GM12875 (cell line): ENCODE measurements around the gene NR4A1.

ENCODE experiments used
- H3K4me3 ChIP-seq: one replicate; pipeline ENCODE4 v1.5.1; 2011; ENCODE audit warnings: low read depth, low read length, control low read depth
- CTCF ChIP-seq: IDR thresholded peaks from 2 replicates; pipeline ENCODE4 v1.5.1; 2011; ENCODE audit warnings: low read depth, mild to moderate bottlenecking, control low read depth, inconsistent platforms, low read length, moderate library complexity, borderline replicate concordance; ENCODE audit not compliant: insufficient read depth

Gene NR4A1

DNA sequence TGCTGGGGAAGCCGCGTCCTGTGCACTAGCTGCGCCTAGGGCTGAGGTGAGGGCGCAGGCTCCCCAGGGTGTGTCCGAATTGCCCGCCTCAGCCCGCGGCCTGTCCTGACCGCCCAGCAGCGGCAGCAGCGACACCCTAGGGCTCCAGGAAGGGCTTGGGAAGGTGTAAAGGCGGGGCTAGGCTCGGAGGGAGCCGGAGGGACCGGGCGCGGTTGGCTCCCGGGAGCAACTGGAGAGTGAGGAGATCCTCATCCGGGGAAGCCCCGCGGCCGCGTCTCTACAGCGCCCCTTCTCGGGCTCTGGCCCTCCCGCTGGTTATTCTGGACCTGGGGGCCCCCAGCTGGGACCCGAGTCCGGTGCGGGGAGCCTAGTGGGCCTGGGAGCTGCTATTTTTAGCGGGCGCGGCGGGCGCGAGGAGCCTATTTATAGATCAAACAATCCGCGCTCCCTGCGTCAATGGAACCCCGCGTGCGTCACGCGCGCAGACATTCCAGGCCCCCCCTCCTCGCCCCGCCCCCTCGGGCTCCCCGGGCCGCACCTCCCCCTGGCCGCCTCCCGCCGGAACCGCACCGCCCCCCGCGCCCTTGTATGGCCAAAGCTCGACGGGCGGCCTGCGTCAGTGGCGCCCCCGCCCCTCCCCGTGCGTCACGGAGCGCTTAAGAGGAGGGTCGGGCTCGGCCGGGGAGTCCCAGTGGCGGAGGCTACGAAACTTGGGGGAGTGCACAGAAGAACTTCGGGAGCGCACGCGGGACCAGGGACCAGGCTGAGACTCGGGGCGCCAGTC lies at the start of gene NR4A1:
NR4A1 (plus strand) TSS at position 685 of the 784 bp plus-strand sequence. CDS start 2,887 bp downstream, outside the sequence.
- peak within 1 kb of the TSS; percentile 79 for H3K4me3 ChIP-seq
- TF ChIP-seq CTCF, result 0 out of 2 replicates have a peak, but pooled peaks have one; percentile 16

- TF ChIP-seq CTCF, result no peak
- H3K4me3 ChIP-seq, result no peak overlapping the region
These were observed 48.2 kb upstream of the NR4A1 start for GRCh38 chr12:52003016-52003550.

- no peak overlapping the region for H3K4me3 ChIP-seq
- no peak for TF ChIP-seq CTCF
These were observed 47.7 kb upstream of the NR4A1 start for GRCh38 chr12:52003591-52003990.

DNA sequence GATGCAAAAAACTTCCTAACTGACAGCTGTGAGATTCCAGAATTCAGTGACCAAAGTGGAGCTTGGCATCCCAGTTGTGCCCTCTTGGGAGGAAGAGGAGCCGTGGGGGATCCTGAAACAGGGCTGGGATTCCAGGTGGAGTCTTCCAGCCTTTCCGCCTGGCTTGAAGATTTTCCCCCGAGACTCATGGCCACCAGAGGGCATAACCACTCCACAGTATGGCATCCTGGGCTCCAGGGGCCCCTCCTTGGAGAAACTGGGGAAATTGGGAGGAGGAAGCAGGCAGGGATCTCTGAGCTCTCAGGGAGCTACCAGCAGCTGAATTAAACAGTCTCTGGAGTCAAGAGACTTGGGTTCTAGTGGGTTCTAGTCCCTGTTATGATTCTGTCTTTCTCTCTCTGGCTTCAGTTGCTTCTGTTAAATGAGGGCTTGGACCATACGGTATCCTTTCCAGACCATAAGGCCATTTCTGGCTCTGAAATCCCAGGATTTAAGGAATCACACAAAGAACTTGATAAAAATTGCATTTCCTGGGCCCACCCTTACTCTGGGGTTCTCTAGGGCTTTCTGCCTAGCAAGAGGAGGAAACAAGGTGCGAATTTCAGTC lies 47.1 kb upstream of the NR4A1 start:
- H3K4me3 ChIP-seq, result no peak overlapping the region
- TF ChIP-seq CTCF, result peak; percentile 33; the same call in 1 of the 2 replicates

DNA sequence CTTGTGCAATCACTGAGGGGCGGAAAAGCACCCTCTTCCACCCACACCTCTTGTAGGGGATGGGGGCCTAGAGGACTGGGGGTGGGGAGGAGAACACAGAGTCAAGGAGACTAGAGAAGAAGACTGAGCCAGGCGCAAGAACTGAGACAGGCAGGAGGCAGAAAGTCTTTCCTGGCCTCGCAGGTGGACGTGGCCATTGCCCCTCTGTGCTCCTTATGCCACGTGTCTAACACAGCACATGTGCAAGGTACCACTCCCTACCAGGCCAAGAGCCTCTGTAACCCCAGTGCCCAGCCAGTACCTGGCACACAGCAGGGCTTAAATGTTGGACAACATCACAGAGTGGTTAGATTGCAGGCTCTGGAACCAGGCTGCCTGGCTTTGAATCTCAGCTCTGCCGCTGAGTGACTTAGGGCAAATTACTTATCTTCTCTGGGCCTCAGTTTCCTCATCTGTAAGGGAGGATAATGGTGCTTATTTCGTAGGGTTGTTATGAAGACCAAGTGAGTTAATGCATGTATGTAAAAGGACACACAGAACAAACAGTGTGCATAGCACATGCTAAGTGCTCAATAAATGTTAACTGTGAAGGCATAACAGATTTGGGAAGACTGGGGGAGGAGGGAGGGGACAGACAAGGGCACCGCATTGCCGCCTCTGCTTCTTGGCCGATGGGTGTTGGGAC lies 45.9 kb upstream of the NR4A1 start:
- TF ChIP-seq CTCF, result no peak
- no peak overlapping the region for H3K4me3 ChIP-seq

GRCh38 chr12:52005903-52006703 lies 45.1 kb upstream of the NR4A1 start:
- H3K4me3 ChIP-seq, result no peak overlapping the region
- TF ChIP-seq CTCF, result no peak
